Measurements from ENCODE around the gene FHOD1. TPM values are rescaled to one million over a fixed set of nuclear protein-coding genes. Genes with fewer than 3 reads are reported as not detected.

The FHOD1 gene
- polyA plus RNA-seq (ENCODE audit: insufficient read length), result 44.5 TPM
- long read RNA-seq, donor 1, partial matches to known transcripts, result 5 of 9 reads
- long read RNA-seq, donor 1, other reads (novel, unspliced or antisense), result 0 of 9 reads
- long read RNA-seq, donor 2, partial matches to known transcripts, result 6 of 6 reads
- long read RNA-seq, donor 2, other reads (novel, unspliced or antisense), result 0 of 6 reads
- long read RNA-seq, donor 3, partial matches to known transcripts, result 0 of 2 reads
- long read RNA-seq, donor 3, other reads (novel, unspliced or antisense), result 0 of 2 reads
- long read RNA-seq, donor 4, result 0 reads
- long read RNA-seq, donor 5, partial matches to known transcripts, result 5 of 8 reads
- long read RNA-seq, donor 5, other reads (novel, unspliced or antisense), result 0 of 8 reads
- long read RNA-seq, donor 6, partial matches to known transcripts, result 5 of 6 reads
- long read RNA-seq, donor 6, other reads (novel, unspliced or antisense), result 0 of 6 reads
- long read RNA-seq, donor 7, partial matches to known transcripts, result 0 of 2 reads
- long read RNA-seq, donor 7, other reads (novel, unspliced or antisense), result 0 of 2 reads
- long read RNA-seq, donor 8, partial matches to known transcripts, result 7 of 8 reads
- long read RNA-seq, donor 8, other reads (novel, unspliced or antisense), result 0 of 8 reads

GRCh38 chr16:67247192-67248072 lies at the start of gene FHOD1:
TSS of gene FHOD1 (minus strand) at chr16:67247481. CDS start at chr16:67247410, 71 bp downstream.
- peak; percentile 93 for DNase-seq

DNA sequence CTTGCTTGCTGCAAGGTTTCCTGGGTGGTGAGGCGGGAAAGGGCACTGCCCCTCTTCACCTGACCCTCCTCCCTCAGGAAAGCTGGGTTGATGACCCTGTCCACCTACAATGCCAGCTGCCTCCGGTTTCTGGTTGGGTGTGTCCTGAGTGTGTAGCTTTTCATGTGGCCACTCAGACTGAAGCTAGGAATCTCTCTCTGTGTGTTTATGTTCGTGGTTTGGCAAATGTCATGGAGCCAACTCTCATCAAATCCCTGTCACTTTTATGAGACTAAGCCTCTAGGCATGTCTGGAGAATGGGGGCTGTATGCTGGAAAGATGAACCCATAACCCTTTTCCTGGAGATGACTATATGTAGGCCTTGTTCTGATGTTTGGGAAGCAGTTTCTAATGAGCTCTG lies 49.1 kb upstream of the FHOD1 start:
- no peak for DNase-seq

DNA sequence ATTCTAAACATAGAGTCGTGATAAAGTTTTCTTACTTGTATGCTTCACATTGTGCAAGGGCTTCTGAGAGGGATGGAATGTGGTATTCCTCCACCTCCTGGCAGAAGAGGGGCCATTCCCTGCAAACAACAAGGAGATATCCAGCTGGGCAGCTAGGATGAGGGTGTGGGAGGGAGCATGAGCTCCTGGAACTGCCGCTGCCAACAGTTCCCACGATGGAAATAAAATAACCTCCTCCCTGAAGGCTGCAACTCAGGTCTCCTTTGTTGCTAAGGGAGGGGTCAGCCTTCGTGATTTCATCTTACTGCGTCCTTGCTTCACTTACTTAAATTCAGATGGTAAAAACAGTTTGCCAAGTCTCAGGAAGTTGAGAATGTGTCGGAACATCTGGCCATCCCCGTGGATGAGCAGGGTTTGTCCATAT lies 47.7 kb upstream of the FHOD1 start:
- DNase-seq, result no peak

- DNase-seq, result no peak
These were observed 47.0 kb upstream of the FHOD1 start for GRCh38 chr16:67294171-67294757.

DNA sequence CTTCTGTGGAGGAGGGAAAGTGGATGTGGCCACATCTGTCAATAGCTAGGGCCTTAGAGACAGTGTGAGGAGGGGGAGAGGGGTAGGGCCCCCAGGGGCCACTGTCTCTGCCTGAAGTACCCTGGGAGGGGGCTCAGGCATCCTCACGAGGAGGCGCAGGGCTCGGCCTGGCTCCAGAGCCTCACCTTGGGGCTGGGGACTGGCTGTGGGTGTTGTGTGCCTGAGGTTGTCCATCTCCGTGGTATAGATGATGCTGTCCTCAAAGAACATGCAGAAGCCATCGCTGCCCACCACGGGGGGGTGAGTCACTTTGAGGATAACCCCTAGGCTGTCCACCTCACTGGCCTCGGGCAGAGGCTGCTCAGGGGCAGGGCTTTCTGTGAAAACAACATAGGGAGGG lies 44.2 kb upstream of the FHOD1 start:
- DNase-seq, result no peak

- no peak for DNase-seq
These were observed 40.7 kb upstream of the FHOD1 start for GRCh38 chr16:67287960-67288359.

GRCh38 chr16:67286441-67287235 lies 39.4 kb upstream of the FHOD1 start:
- no peak for DNase-seq

DNA sequence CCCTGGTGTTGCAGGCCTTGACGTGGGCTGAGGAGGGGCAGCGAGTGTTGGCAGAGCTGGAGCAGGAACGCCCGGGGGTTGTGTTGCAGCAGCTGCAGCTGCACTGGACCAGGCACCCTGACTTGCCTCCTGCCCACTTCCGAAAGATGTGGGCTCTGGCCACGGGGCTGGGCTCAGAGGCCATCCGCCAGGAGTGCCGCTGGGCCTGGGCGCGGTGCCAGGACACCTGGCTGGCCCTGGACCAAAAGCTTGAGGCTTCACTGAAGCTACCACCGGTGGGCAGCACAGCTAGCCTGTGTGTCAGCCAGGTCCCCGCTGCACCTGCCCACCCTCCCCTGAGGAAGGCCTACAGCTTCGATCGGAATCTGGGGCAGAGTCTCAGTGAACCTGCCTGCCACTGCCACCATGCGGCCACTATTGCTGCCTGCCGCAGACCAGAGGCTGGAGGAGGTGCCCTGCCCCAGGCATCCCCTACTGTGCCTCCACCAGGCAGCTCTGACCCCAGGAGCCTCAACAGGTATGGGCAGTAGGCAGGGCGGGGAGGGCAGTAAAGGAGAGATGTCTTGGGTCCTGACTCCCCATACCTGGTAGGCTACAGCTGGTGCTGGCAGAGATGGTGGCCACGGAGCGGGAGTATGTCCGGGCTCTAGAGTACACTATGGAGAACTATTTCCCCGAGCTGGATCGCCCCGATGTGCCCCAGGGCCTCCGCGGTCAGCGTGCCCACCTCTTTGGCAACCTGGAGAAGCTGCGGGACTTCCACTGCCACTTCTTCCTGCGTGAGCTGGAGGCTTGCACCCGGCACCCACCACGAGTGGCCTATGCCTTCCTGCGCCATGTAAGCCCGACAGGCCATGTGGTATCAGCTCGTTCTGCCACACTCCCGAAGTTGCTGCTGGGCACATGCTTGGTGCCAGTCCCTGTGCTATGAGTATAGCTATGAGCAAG lies 37.7 kb upstream of the FHOD1 start:
- DNase-seq, result no peak

DNA sequence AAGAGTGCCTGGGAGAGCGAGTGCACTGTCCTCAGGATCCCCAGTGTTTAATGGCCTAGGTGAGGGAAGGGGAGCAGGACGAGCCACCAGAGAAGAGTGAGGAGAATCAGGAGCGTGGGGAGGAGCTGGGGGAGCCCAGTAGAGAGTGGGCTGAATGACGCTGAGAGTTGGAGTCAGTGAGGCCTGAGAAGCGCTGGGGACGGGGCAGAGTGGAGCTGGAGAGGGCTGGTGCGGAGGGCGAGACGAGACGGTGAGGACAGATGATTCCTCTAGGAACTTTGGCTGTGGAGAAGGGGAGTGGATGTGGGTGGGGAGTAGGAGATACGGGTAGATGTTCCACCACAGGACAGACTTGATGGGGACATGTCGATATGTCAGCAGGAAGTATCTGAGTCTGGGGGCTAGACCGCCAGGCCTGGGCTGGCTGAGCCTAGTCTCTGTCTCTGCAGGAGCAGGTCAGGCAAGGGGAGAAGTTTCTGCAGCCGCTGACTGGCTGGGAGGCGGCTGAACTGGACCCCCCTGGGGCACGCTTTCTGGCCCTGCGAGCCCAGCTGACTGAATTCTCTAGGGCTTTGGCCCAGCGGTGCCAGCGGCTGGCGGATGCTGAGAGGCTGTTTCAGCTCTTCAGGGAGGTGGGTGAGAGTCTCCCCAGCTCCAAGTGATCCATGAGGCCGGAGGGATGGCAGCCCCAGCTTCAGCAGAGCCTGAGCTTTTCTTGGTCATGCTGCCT lies 36.7 kb upstream of the FHOD1 start:
- no peak for DNase-seq

- DNase-seq, result no peak
These were observed 36.0 kb upstream of the FHOD1 start for GRCh38 chr16:67283039-67283825.

DNA sequence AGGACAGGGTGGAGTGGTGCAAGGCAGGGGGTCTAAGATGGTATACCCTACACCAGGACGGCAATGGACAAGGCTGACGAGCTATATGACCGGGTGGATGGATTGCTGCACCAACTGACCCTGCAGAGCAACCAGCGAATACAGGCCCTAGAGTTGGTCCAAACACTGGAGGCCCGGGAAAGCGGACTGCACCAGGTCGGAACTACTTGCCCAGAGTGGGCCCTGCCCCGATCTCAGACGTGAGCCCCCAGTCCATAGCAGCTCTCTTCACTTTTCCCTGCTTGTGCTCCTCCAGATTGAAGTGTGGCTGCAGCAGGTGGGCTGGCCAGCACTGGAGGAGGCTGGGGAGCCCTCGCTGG lies 35.1 kb upstream of the FHOD1 start:
- DNase-seq, result no peak

DNA sequence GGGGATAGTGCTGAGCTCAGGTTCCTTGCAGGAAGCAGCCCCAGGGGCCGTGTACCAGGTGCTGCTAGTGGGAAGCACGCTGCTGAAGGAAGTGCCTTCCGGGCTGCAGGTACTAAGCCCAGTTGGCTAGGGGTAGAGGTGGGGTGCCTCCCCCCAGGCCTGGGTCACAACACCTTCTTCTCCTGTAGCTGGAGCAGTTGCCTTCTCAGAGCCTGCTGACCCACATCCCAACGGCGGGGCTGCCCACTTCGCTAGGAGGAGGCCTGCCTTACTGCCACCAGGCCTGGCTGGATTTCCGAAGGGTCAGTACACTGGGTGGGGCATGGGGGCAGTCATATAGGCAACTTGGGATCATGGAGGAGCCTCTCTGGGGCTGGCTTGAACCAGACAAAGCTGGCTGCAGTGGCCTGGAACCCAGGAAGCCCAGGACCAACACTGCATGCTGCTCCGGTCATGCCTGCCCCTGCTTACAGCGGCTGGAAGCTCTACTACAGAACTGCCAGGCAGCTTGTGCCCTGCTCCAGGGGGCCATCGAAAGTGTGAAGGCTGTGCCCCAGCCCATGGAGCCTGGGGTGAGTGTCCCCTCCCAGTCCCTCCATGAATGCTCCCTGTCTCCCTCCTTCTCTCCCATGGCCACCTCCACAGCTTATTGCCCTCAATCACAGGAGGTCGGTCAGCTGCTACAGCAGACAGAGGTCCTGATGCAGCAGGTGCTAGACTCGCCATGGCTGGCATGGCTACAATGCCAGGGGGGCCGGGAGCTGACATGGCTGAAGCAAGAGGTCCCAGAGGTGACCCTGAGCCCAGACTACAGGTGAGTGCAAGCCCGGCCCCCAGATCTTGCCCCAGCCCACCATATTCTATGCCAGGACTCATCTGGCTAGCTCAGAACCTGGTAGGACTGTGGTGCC lies 34.5 kb upstream of the FHOD1 start:
- no peak for DNase-seq

DNA sequence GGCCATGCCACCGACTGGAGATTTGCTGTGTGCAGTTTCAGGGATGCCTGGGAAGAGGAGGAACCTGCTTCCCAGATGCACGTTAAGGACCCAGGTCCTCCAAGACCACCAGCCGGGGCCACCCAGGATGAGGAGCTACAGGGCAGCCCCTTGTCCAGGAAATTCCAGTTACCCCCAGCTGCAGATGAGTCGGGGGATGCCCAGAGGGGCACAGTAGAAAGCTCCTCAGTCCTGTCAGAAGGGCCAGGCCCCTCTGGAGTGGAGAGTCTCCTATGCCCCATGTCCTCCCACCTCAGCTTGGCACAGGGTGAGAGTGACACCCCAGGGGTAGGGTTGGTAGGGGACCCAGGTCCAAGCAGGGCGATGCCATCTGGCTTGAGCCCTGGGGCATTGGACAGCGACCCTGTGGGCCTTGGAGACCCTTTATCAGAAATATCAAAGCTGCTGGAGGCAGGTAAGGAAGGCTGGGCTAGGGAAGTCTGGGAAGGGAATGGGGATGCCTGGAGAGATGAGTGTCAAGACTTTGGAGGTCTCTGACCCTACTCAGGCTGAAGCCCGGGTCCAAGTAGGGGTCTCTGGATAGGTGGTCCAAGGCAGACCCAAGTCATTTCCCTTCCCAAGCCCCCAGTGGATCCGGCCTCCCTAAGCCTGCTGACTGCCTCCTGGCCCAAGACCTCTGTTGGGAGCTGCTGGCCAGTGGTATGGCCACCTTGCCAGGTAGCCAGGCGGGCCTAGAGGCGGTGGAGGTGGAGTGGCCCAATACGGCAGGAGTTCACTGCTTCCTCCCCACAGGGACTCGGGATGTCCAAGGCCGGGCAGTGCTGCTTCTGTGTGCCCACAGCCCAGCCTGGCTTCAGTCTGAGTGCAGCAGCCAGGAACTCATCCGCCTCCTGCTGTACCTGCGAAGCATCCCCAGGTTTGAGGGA lies 33.1 kb upstream of the FHOD1 start:
- no peak for DNase-seq

- peak; percentile 60 for DNase-seq
These were observed 32.2 kb upstream of the FHOD1 start, which contains the start of gene PLEKHG4 for GRCh38 chr16:67279296-67280089. TSS of gene PLEKHG4 (plus strand) at chr16:67279532. CDS start at chr16:67280045, 513 bp downstream.

GRCh38 chr16:67278773-67279295 lies 31.6 kb upstream of the FHOD1 start:
- DNase-seq, result no peak
